Panc1 (cell line): ENCODE data around the gene COL11A2. TPM values are rescaled to one million over a fixed set of nuclear protein-coding genes. Genes with fewer than 3 reads are reported as not detected.

Experiments
- ATAC-seq: fragments of 200-7000 bp; cut with Tn5 transposase; 2 replicates; pipeline ENCODE4 v1.9.1; 2020; ENCODE audit warnings: mild to moderate bottlenecking, moderate library complexity
- BruUV-seq: library from RNA; stranded (reverse); fragments of 400-500 nt; replicated peaks from 2 replicates; lab custom pipeline; 2021; lab: Mats Ljungman, UMichigan
- CTCF ChIA-PET: fragments of 300-600 bp; sonication (Branson Sonifier 250); formaldehyde crosslinking; loops from one replicate; lab custom pipeline; 2022; ENCODE audit warnings: antibody characterized with exemption; lab: Charles Lee
- POLR2A ChIA-PET: fragments of 300-600 bp; sonication (Branson Sonifier 250); formaldehyde crosslinking; loops from one replicate; lab custom pipeline; 2022; ENCODE audit warnings: antibody characterized with exemption; lab: Charles Lee
- DNase-seq: peaks from one replicate; pipeline ENCODE4 v3.0.0-alpha.2; 2010; ENCODE audit warnings: low read depth, low spot score
- H3K27ac ChIP-seq: 2 replicates; pipeline ENCODE4 v1.5.1; 2011; ENCODE audit warnings: mild to moderate bottlenecking, low read length, inconsistent platforms
- H3K27me3 ChIP-seq: fragments of 200-500 bp; sonication (Bioruptor generic); 2 replicates; pipeline ENCODE4 v1.6.0; 2014; ENCODE audit warnings: low read length, inconsistent platforms; ENCODE audit not compliant: control insufficient read depth, insufficient read depth
- H3K36me3 ChIP-seq: fragments of 200-500 bp; sonication (Bioruptor generic); 2 replicates; pipeline ENCODE4 v1.5.1; 2014; ENCODE audit warnings: inconsistent platforms, mild to moderate bottlenecking, low read length, moderate library complexity; ENCODE audit not compliant: control insufficient read depth, insufficient read depth
- H3K4me1 ChIP-seq: 2 replicates; pipeline ENCODE4 v1.5.1; 2011; ENCODE audit warnings: inconsistent platforms, mild to moderate bottlenecking, low read length, moderate library complexity; ENCODE audit not compliant: control insufficient read depth, insufficient read depth
- H3K4me3 ChIP-seq, 2 experiments: 2 replicates each; pipeline ENCODE4 v1.5.1; 2011 to 2012; ENCODE audit warnings: low read depth in 2 of 2, low read length in 2 of 2, mild to moderate bottlenecking in 2 of 2, inconsistent platforms in 1 of 2, moderate library complexity in 1 of 2
- H3K9me3 ChIP-seq: fragments of 200-500 bp; sonication (Bioruptor generic); 2 replicates; pipeline ENCODE4 v1.5.1; 2014; ENCODE audit warnings: low read depth, mild to moderate bottlenecking, inconsistent platforms, low read length, moderate library complexity; ENCODE audit not compliant: control insufficient read depth, insufficient read depth
- POLR2AphosphoS5 ChIP-seq: IDR thresholded peaks from 2 replicates; pipeline ENCODE4 v1.6.1; 2012; ENCODE audit warnings: mild to moderate bottlenecking, low read depth, low read length, moderate library complexity
- SIN3A ChIP-seq: IDR thresholded peaks from 2 replicates; pipeline ENCODE4 v1.6.1; 2012; ENCODE audit warnings: low read depth, mild to moderate bottlenecking, low read length, moderate library complexity, borderline replicate concordance; ENCODE audit not compliant: insufficient read depth
- TCF7L2 ChIP-seq: IDR thresholded peaks from 2 replicates; pipeline ENCODE4 v1.6.1; 2011; ENCODE audit warnings: mild to moderate bottlenecking, low read depth, low read length, inconsistent platforms
- in situ Hi-C: cut with HindIII; loops from 2 replicates; pipeline ENCODE4 v1.10.0; 2016; ENCODE audit warnings: low sequenced_read_pairs, low pct_unique_long_range_greater_than_20kb
- intact Hi-C: fragments of 100-400 bp; cut with micrococcal nuclease; formaldehyde crosslinking; loops from one replicate; pipeline ENCODE4 v1.10.0; 2022; ENCODE audit not compliant: unreplicated experiment
- total RNA-seq: library from RNA; stranded (reverse); gene quantifications from one replicate; pipeline ENCODE4 v1.2.1, GENCODE V29; 2021; ENCODE audit not compliant: unreplicated experiment
- TF ChIP-seq, protein P1 (sequence below): fragments of 450-650 bp; IDR thresholded peaks from 2 replicates; pipeline ENCODE4 v1.5.1; 2017; ENCODE audit warnings: mild to moderate bottlenecking
- TF ChIP-seq, protein P2 (sequence below), 2 experiments: IDR thresholded peaks; 2 replicates each; pipeline ENCODE4 v1.6.1; 2011 to 2012; ENCODE audit warnings: low read depth in 2 of 2, control low read depth in 1 of 2, low read length in 1 of 2, mild to moderate bottlenecking in 1 of 2, moderate library complexity in 1 of 2; ENCODE audit not compliant: insufficient read depth in 1 of 2

COL11A2 gene
- total RNA-seq, 1 experiment from 2014 or later, result 0.57 TPM

DNA sequence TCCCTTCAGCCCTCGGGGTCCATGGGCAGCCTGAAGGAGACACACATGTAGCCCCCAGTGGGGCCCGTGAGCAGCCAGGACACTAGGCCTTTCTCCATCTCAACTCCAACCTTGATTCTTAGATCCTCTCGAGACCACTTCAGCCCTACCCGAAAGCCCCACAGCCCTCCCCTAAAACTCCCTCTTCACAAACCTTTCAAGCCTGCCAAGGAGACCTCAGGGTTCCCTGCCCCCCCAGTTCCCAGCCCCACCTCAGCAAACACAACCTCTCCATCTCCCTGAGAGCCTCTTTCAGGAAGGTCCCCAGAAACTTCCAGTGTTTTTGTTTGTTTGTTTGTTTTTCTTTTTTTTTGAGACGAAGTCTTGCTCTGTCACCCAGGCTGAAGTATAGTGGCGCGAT, 11.1 kb downstream of the COL11A2 start:
- ATAC-seq (no peak), DNase-seq (no peak)
- no peak for TF ChIP-seq SIN3A
- TF ChIP-seq, protein P1, sequence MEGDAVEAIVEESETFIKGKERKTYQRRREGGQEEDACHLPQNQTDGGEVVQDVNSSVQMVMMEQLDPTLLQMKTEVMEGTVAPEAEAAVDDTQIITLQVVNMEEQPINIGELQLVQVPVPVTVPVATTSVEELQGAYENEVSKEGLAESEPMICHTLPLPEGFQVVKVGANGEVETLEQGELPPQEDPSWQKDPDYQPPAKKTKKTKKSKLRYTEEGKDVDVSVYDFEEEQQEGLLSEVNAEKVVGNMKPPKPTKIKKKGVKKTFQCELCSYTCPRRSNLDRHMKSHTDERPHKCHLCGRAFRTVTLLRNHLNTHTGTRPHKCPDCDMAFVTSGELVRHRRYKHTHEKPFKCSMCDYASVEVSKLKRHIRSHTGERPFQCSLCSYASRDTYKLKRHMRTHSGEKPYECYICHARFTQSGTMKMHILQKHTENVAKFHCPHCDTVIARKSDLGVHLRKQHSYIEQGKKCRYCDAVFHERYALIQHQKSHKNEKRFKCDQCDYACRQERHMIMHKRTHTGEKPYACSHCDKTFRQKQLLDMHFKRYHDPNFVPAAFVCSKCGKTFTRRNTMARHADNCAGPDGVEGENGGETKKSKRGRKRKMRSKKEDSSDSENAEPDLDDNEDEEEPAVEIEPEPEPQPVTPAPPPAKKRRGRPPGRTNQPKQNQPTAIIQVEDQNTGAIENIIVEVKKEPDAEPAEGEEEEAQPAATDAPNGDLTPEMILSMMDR, result no peak
- no peak for TF ChIP-seq TCF7L2
- TF ChIP-seq POLR2AphosphoS5, result no peak
- TF ChIP-seq, protein P2, sequence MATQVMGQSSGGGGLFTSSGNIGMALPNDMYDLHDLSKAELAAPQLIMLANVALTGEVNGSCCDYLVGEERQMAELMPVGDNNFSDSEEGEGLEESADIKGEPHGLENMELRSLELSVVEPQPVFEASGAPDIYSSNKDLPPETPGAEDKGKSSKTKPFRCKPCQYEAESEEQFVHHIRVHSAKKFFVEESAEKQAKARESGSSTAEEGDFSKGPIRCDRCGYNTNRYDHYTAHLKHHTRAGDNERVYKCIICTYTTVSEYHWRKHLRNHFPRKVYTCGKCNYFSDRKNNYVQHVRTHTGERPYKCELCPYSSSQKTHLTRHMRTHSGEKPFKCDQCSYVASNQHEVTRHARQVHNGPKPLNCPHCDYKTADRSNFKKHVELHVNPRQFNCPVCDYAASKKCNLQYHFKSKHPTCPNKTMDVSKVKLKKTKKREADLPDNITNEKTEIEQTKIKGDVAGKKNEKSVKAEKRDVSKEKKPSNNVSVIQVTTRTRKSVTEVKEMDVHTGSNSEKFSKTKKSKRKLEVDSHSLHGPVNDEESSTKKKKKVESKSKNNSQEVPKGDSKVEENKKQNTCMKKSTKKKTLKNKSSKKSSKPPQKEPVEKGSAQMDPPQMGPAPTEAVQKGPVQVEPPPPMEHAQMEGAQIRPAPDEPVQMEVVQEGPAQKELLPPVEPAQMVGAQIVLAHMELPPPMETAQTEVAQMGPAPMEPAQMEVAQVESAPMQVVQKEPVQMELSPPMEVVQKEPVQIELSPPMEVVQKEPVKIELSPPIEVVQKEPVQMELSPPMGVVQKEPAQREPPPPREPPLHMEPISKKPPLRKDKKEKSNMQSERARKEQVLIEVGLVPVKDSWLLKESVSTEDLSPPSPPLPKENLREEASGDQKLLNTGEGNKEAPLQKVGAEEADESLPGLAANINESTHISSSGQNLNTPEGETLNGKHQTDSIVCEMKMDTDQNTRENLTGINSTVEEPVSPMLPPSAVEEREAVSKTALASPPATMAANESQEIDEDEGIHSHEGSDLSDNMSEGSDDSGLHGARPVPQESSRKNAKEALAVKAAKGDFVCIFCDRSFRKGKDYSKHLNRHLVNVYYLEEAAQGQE (IDR thresholded peaks at IDR 0.05; ENCODE audit: insufficient read depth in 1 of 2, low read depth in 2 of 2, low read length in 1 of 2), result no peak
- Histone ChIP-seq H3K36me3 (no peaks in the 10 kb centered on the region), H3K27ac (no peak overlapping the region), H3K27me3 (no peaks in the 10 kb centered on the region), H3K4me1 (no peaks in the 10 kb centered on the region), H3K4me3 (no peak overlapping the region), H3K9me3 (no peaks in the 10 kb centered on the region; the same call in 1 of the 2 replicates)
- ChIA-PET CTCF (no interaction called here), POLR2A (no interaction called here)
- no TSS peak for BruUV-seq
- intact Hi-C loops, result no loop called here
- in situ Hi-C loops, result no loop called here

DNA sequence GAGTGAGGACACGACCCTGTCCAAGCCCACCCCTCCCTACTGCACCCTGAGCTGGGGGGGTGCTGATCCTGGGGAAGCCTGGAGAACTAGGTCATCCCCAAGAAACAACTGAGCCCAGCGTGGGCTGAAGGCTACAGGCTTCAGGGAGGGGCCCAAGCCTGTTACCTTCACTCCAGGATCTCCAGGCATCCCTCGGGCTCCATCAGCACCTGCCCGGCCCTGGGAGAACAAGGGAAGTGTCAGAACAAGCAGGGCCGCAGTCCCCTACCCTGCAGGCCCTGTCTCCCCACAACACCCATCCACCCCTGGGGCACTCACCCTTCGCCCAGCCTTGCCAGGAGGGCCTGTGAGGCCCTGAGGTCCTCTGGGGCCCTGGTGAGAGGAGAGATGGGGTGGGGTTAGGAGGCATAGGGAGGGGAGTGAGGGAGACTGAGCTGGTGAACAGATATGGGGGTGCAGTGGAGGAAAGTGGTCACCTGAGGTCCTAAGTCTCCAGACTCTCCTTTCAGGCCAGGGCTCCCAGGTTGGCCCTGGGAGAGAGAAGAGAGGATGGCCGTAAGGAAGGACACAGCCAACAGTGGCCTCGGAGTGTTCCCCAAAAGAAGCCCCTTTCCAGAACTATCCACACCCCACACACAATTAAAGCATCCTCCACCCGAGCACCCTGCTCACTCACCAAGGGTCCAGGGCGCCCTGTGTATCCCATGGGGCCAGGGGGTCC, 13.4 kb downstream of the COL11A2 start:
- no TSS peak for BruUV-seq
- no peak for DNase-seq
- in situ Hi-C loops, result no loop called here
- TF ChIP-seq POLR2AphosphoS5 (no peak), TCF7L2 (no peak), SIN3A (no peak)
- TF ChIP-seq, protein P2 (IDR thresholded peaks at IDR 0.05; ENCODE audit: insufficient read depth in 1 of 2, low read depth in 2 of 2, low read length in 1 of 2), result no peak
- TF ChIP-seq, protein P1, result no peak
- no peak overlapping the region for H3K27ac ChIP-seq
- H3K27me3 ChIP-seq, result no peaks in the 10 kb centered on the region
- intact Hi-C loops, result loop anchor here (10.0 kb wide), 2 partner anchors 54 to 164 kb away; no protein-coding TSS in a partner anchor
- ChIA-PET POLR2A (no interaction called here), CTCF (no interaction called here)
- no peaks in the 10 kb centered on the region for H3K36me3 ChIP-seq
- ATAC-seq, result no peak
- H3K4me3 ChIP-seq, result no peak overlapping the region
- H3K4me1 ChIP-seq, result no peaks in the 10 kb centered on the region
- H3K9me3 ChIP-seq, result no peaks in the 10 kb centered on the region; the same call in 1 of the 2 replicates
